ENCODE data around the gene GATAD2A.
A peak's percentile ranks its signal among the peaks of the same experiment; 100 is the strongest.
"Not testable (repeated sequence)": the region's sequence is repeated elsewhere in the genome, so short reads cannot be mapped to it uniquely, and the experiment has no call there.

GATAD2A gene

DNA sequence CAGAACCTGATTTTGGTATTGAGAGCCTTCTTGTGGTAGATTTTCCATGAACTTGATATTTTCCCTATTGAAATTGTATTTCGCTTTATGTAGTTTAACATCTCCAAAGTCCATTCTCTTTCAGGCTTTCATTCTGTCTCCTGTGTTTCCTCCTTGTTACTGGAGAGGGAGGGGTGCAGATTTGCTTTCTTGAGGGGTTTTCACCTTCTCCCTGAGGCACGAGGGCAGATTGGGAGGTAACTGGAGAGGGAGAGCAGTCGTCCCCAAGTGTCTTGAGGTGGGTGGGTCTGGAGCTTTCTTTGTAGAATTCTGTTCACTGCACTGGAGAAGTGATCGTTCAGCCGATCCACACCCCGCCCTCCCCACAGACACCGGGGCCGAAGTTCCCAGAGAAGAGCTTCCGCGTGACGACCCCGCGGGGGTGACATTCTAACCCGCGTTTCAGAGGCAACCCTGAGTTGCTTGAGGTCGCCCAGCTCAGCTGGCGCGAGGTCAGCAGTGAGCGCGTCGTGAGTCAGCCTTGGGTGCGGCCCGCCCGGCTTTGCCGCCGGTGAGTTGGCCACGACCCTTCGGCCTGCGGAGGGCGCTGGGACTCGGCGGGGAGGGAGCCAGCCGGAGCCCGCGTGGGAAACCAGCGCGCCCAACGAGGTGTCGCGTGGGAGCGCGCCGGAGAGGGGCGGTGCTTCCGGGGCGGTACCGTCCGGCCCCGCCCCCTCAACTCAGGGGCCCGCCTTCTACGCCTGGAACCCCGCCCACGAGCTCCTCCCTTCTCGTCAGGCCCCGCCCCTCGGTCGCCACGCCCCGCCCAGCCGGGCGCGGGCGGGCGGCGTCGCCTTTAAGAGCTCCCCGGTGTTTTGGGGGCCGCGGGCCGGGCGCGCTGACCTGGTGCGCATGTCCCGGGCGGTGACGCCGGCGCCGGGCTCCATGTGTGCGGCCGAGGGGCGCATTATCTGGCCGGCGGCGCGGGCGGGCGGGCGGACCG, at the start of gene GATAD2A:
GATAD2A (plus strand) TSS at position 797 of the 982 bp plus-strand sequence. CDS start 59,671 bp downstream, outside the sequence.
- peak; percentile 98 for DNase-seq

DNA sequence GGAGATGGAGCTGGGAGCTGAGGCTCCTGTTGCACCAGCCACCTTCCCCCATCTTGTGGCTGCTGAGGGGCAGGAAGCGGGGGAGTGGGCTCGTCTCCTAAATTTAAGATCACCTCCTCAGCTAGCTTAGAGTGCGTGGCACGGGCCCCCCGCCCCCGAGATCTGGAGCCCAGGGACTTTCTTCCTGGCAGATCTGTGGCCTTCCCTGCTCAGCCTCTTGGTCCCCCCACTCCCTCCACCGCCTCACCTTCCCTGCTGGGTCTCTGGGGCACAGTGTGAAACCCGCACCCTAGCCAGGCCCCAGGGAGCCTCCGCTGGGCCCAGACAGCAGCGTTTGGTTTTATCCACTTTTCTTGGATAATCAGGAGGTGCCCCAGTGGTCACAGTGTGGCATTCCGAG, 49.0 kb upstream of the GATAD2A start:
- DNase-seq = no peak

DNA sequence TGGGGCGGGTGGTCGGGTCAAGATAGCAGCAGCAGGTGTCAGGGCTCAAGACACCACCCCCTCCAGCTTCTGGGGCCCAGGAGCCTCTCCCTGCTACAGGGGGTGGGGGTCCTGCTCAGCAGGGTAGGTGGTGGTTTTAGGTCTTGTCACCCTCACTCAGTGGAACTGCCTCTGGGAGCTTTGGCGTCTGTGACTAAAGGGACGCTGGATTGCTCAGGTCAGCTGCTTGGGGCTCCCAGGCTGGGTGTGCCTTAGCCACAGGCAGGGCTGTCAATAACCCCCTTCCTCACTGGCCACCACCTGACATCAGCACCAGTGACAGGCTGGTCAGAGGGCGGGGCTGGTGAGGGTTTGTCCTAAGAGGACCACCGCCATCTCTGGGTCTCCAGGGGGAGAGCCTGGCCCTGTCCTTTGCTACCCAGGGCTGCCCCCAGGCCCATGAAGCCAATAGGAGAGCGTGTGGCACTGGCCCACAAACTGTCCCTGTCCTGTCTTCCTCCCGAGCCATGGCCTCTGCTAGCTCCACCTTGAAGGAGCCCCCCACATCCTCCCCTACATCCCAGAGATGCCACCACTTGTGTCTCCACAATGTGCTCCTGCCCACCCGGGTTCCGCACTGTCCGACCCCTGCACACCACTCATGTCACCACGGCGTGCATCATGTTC, 48.4 kb upstream of the GATAD2A start:
- no peak for DNase-seq

DNA sequence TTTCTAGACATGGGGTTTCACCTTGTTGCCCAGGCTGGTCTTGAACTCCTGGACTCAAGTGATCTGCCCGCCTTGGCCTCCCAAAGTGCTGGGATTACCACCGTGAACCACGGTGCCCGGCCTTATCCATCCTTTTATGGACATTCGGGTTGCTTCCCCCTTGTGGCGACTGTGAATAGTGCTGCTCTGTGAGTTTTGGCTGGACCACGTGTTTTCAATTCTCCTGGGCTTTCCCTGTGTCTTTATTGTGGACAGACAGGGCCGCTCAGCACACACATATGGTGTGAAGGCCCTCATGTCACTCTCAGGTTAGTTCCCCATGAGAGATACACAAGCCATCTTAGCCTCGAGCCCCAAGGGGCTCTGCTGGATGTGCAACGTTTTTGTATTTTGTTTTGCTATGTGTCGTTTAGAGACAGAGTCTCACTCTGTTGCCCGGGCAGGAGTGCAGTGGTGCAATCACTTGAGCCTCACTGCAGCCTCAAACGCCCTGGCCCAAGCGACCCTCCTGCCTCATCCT, 44.3 kb upstream of the GATAD2A start:
- DNase-seq = peak; percentile 84

GRCh38 chr19:19362075-19362474, 43.4 kb upstream of the GATAD2A start:
- DNase-seq = no peak

GRCh38 chr19:19366434-19367396, 38.8 kb upstream of the GATAD2A start:
- peak; percentile 81 for DNase-seq

GRCh38 chr19:19368087-19368486, 37.4 kb upstream of the GATAD2A start:
- DNase-seq = no peak

DNA sequence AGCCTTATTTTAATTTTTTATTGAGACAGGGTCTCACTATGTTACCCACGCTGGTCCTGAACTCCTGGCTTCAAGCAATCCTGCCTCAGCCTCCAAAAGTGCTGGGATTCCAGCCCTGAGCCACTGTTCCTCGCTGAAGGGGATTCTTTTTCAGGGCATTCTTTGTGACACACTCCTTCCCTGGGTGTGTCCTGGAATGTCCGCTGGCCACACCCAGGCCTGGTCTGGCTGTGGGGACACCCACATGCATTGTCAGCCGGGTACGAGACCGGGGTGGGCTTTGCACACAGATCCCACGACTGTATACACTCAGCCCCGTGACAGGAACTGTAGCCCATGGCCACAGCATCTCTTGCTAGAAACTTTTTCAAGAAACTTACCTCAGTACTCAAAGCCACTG, 34.4 kb upstream of the GATAD2A start:
- DNase-seq = no peak

DNA sequence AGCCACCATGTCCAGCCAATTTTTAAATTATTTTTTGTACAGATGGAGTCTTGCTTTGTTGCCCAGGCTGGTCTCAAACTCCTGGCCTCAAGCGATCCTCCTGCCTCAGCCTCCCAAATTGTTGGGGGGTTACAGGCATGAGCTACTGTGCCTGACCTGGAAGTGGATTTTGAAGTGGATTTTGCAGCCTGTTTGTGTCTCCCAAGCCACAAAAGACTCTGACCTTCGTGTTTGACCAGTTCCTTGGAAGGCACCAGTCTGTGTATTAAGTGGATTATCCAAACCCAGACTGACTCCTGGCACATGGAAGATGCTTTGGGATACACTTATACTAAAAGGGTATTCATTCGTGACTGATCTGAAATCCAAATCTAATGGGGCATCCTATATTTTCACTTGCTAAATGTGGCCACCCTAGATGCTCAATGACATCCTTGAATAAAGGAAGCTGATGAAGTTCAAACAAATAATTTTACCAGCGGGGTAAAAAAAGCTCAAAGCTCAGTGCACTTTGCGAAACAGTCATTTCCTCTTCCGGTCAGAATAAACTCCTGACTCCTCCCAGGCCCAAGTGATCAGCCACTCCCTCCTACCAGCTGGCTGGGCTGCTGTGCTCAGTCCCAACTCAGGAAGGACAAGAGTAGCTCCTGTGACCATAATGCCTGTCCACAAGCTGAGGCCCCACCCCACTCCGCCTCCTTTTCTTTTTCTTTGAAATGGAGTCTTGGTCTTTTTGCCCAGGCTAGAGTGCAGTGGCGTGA, 32.6 kb upstream of the GATAD2A start:
- DNase-seq = peak; percentile 88

GRCh38 chr19:19379527-19379926, 25.9 kb upstream of the GATAD2A start:
- no peak for DNase-seq

GRCh38 chr19:19380316-19380715, 25.2 kb upstream of the GATAD2A start:
- not testable (repeated sequence) for DNase-seq

GRCh38 chr19:19381007-19381926, 24.2 kb upstream of the GATAD2A start:
- peak; percentile 27 for DNase-seq

- DNase-seq = no peak
These were observed 23.4 kb upstream of the GATAD2A start for GRCh38 chr19:19382118-19382517.

GRCh38 chr19:19384486-19384885, 21.0 kb upstream of the GATAD2A start:
- DNase-seq = no peak

DNA sequence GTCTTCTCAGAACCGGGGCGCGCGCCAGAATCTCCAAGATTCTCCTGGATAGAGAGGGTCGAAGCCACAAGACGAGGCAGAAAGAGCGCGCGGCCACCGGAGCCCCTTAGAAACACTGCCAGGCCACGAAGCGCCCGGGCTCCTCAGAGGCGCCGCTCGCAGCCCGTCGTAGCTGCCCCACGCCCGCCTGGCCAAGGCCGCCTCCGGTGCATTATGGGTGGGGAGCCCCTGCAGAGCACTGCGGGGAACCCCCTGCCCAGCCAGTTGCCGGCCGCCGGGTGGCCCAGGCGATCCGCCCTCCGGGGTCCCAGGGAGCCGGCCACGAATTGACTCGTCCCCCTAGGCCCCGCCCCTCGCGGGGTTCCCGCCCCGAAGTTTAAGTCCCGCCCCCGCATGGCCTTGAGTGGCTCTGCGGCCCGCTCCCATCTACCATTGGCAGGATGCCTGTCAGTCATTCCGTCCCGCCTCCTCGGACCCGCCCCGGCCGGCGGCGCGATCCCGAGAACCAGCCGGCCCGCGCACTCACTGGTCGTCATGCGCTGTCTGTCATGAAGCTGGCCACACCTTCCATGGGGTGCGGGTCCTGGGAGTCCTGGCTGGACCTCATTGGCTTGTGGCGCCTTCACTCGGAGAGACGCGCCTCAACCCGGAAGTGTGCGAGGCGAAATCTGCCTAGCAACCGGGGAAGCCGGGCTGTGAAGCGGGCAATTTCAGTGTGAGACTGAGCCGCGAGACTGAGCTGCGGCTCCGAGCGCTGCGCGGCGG, 20.2 kb upstream of the GATAD2A start:
- DNase-seq = peak; percentile 100

- peak; percentile 71 for DNase-seq
These were observed 19.3 kb upstream of the GATAD2A start for GRCh38 chr19:19385896-19386869.

DNA sequence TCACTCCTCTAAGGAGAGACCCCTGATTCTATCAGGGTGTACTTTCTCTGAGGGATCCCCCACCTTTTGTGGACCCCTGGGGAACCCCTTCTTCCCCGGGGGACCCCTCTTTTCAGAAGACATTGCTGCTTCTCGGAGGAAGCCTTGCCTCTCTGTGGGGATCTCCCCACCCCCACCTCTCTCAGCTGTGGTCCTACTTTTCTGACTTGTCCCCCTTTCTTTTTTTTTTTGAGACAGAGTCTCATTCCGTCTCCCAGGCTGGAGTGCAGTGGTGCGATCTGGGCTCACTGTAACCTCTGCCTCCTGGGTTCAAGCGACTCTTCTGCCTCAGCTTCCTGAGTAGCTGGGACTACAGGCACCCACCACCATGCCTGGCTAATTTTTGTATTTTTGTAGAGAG, 18.4 kb upstream of the GATAD2A start:
- no peak for DNase-seq

Data from suppressor macrophage treated with lipopolysaccharide for 4 hours (primary cell).